KBM-7 (cell line): ENCODE measurements around the gene LINGO4.

ENCODE experiments used
- DNase-seq: peaks from one replicate; pipeline ENCODE4 v3.0.0-alpha.2; 2015
- in situ Hi-C: fragments of 300-500 bp; cut with MboI; formaldehyde crosslinking; loops from 2 replicates; pipeline ENCODE4 v1.14.3; 2020; ENCODE audit warnings: low sequenced_read_pairs, low pct_unique_long_range_greater_than_20kb, mixed read lengths

LINGO4 gene

GRCh38 chr1:151837197-151837596 is 32.0 kb upstream of the LINGO4 start:
- in situ Hi-C loops: no loop called here
- no peak for DNase-seq

- in situ Hi-C loops: no loop called here
- no peak for DNase-seq
These were observed 30.4 kb upstream of the LINGO4 start for GRCh38 chr1:151835596-151835995.

GRCh38 chr1:151834239-151834638 is 29.0 kb upstream of the LINGO4 start:
- in situ Hi-C loops: no loop called here
- no peak for DNase-seq

GRCh38 chr1:151833172-151833900 is 28.1 kb upstream of the LINGO4 start:
- DNase-seq: no peak
- in situ Hi-C loops: no loop called here

GRCh38 chr1:151832318-151832980 is 27.2 kb upstream of the LINGO4 start:
- in situ Hi-C loops: no loop called here
- no peak for DNase-seq

- in situ Hi-C loops: no loop called here
- no peak for DNase-seq
These were observed 26.4 kb upstream of the LINGO4 start, which contains the start of gene RORC for GRCh38 chr1:151831605-151832004. TSS of gene RORC (minus strand) at chr1:151831802. CDS start at chr1:151831764, 38 bp downstream.

GRCh38 chr1:151831256-151831591 is 26.0 kb upstream of the LINGO4 start:
- no peak for DNase-seq
- in situ Hi-C loops: no loop called here

GRCh38 chr1:151830055-151830454 is 24.8 kb upstream of the LINGO4 start:
- in situ Hi-C loops: no loop called here
- no peak for DNase-seq

- DNase-seq: no peak
- in situ Hi-C loops: no loop called here
These were observed 24.3 kb upstream of the LINGO4 start for GRCh38 chr1:151829352-151830046.

GRCh38 chr1:151828921-151829320 is 23.7 kb upstream of the LINGO4 start:
- peak; percentile 88 for DNase-seq
- in situ Hi-C loops: no loop called here

- in situ Hi-C loops: no loop called here
- no peak for DNase-seq
These were observed 22.6 kb upstream of the LINGO4 start for GRCh38 chr1:151827853-151828252.

GRCh38 chr1:151825751-151826660 is 20.8 kb upstream of the LINGO4 start:
- in situ Hi-C loops: no loop called here
- DNase-seq: no peak

- no peak for DNase-seq
- in situ Hi-C loops: no loop called here
These were observed 20.0 kb upstream of the LINGO4 start for GRCh38 chr1:151825204-151825603.

- in situ Hi-C loops: no loop called here
- DNase-seq: no peak
These were observed 18.0 kb upstream of the LINGO4 start for GRCh38 chr1:151823175-151823574.

GRCh38 chr1:151822404-151822803 is 17.2 kb upstream of the LINGO4 start:
- in situ Hi-C loops: no loop called here
- peak; percentile 19 for DNase-seq

- in situ Hi-C loops: no loop called here
- DNase-seq: peak; percentile 33
These were observed 15.7 kb upstream of the LINGO4 start for GRCh38 chr1:151820940-151821339.

GRCh38 chr1:151819976-151820623 is 14.9 kb upstream of the LINGO4 start:
- DNase-seq: no peak
- in situ Hi-C loops: no loop called here

GRCh38 chr1:151819227-151819835 is 14.1 kb upstream of the LINGO4 start:
- DNase-seq: no peak
- in situ Hi-C loops: no loop called here

GRCh38 chr1:151817353-151817730 is 12.1 kb upstream of the LINGO4 start:
- in situ Hi-C loops: no loop called here
- peak; percentile 29 for DNase-seq
